Trophoblast cell (in vitro differentiated cells and primary cell): ENCODE results near the gene BCL2L2.

Source experiments
- DNase-seq, 2 donors: peaks; one replicate each; pipeline ENCODE4 v3.0.0-alpha.2; 2016
- H2AFZ ChIP-seq: 2 replicates; pipeline ENCODE4 v1.6.1; 2013; ENCODE audit warnings: low read length, moderate library complexity, mild to moderate bottlenecking; ENCODE audit not compliant: insufficient read depth, poor library complexity
- H2AK5ac ChIP-seq: 2 replicates; pipeline ENCODE4 v1.6.1; 2013; ENCODE audit warnings: mild to moderate bottlenecking, low read length
- H2BK120ac ChIP-seq: 2 replicates; pipeline ENCODE4 v1.6.1; 2013; ENCODE audit warnings: low read length, mild to moderate bottlenecking, moderate library complexity; ENCODE audit not compliant: insufficient read depth, poor library complexity
- H2BK12ac ChIP-seq: 2 replicates; pipeline ENCODE4 v1.6.1; 2013; ENCODE audit warnings: mild to moderate bottlenecking, low read length, moderate library complexity
- H2BK5ac ChIP-seq: 2 replicates; pipeline ENCODE4 v1.6.1; 2013; ENCODE audit warnings: low read length, low read depth, moderate library complexity, mild to moderate bottlenecking; ENCODE audit not compliant: poor library complexity
- H3K14ac ChIP-seq: 2 replicates; pipeline ENCODE4 v1.6.1; 2013; ENCODE audit warnings: mild to moderate bottlenecking, low read length
- H3K18ac ChIP-seq: 2 replicates; pipeline ENCODE4 v1.6.1; 2013; ENCODE audit warnings: mild to moderate bottlenecking, low read length
- H3K23ac ChIP-seq: 2 replicates; pipeline ENCODE4 v1.6.1; 2013; ENCODE audit warnings: low read length
- H3K27ac ChIP-seq: 2 replicates; pipeline ENCODE4 v1.5.1; 2013; ENCODE audit warnings: low read depth, mild to moderate bottlenecking, inconsistent platforms, low read length, moderate library complexity
- H3K27me3 ChIP-seq: 2 replicates; pipeline ENCODE4 v1.6.1; 2013; ENCODE audit warnings: inconsistent platforms, mild to moderate bottlenecking, low read length, moderate library complexity; ENCODE audit not compliant: insufficient read depth
- H3K36me3 ChIP-seq, 2 experiments: 1 replicate in 1 of 2; 2 replicates in 1 of 2; pipeline ENCODE4 v1.6.1; 2013; ENCODE audit warnings: low read length in 2 of 2, mild to moderate bottlenecking in 2 of 2, moderate library complexity in 1 of 2; ENCODE audit not compliant: insufficient read depth in 2 of 2, control insufficient read depth in 1 of 2
- H3K4ac ChIP-seq: 2 replicates; pipeline ENCODE4 v1.6.1; 2013; ENCODE audit warnings: low read depth, mild to moderate bottlenecking, low read length, moderate library complexity
- H3K4me1 ChIP-seq, 2 experiments: 1 replicate in 1 of 2; 2 replicates in 1 of 2; pipeline ENCODE4 v1.6.1; 2013; ENCODE audit warnings: low read length in 2 of 2, mild to moderate bottlenecking in 2 of 2, moderate library complexity in 1 of 2; ENCODE audit not compliant: insufficient read depth in 2 of 2, control insufficient read depth in 1 of 2
- H3K4me2 ChIP-seq: 2 replicates; pipeline ENCODE4 v1.6.1; 2013; ENCODE audit warnings: inconsistent platforms, mild to moderate bottlenecking, low read length, moderate library complexity
- H3K4me3 ChIP-seq: 2 replicates; pipeline ENCODE4 v1.5.1; 2013; ENCODE audit warnings: mild to moderate bottlenecking, low read depth, low read length, inconsistent platforms
- H3K79me1 ChIP-seq: one replicate; pipeline ENCODE4 v1.6.1; 2013; ENCODE audit warnings: low read length
- H3K79me2 ChIP-seq: 2 replicates; pipeline ENCODE4 v1.6.1; 2013; ENCODE audit warnings: low read length, mild to moderate bottlenecking; ENCODE audit not compliant: control insufficient read depth, insufficient read depth, poor library complexity
- H3K9ac ChIP-seq: 2 replicates; pipeline ENCODE4 v1.6.1; 2013; ENCODE audit warnings: mild to moderate bottlenecking, low read length
- H3K9me3 ChIP-seq: 2 replicates; pipeline ENCODE4 v1.6.1; 2013; ENCODE audit warnings: low read depth, mild to moderate bottlenecking, control low read depth, inconsistent platforms, low read length; ENCODE audit not compliant: insufficient read depth
- H4K12ac ChIP-seq: 2 replicates; pipeline ENCODE4 v1.6.1; 2013; ENCODE audit warnings: low read depth, mild to moderate bottlenecking, low read length, moderate library complexity
- H4K8ac ChIP-seq: 2 replicates; pipeline ENCODE4 v1.6.1; 2013; ENCODE audit warnings: low read depth, mild to moderate bottlenecking, low read length, moderate library complexity
- H4K91ac ChIP-seq: one replicate; pipeline ENCODE4 v1.6.1; 2013; ENCODE audit warnings: low read depth, mild to moderate bottlenecking, low read length, moderate library complexity
- WGBS: extraction: QIAGEN DNeasy Blood & Tissue Kit; methylation state at CpG from one replicate; pipeline ENCODE4 v1.1.7; 2013; ENCODE audit warnings: missing lambda C conversion rate; ENCODE audit not compliant: insufficient read length, insufficient coverage; ENCODE audit errors: extremely low coverage; 5-methylcytosine and 5-hydroxymethylcytosine counted together

Gene BCL2L2

DNA sequence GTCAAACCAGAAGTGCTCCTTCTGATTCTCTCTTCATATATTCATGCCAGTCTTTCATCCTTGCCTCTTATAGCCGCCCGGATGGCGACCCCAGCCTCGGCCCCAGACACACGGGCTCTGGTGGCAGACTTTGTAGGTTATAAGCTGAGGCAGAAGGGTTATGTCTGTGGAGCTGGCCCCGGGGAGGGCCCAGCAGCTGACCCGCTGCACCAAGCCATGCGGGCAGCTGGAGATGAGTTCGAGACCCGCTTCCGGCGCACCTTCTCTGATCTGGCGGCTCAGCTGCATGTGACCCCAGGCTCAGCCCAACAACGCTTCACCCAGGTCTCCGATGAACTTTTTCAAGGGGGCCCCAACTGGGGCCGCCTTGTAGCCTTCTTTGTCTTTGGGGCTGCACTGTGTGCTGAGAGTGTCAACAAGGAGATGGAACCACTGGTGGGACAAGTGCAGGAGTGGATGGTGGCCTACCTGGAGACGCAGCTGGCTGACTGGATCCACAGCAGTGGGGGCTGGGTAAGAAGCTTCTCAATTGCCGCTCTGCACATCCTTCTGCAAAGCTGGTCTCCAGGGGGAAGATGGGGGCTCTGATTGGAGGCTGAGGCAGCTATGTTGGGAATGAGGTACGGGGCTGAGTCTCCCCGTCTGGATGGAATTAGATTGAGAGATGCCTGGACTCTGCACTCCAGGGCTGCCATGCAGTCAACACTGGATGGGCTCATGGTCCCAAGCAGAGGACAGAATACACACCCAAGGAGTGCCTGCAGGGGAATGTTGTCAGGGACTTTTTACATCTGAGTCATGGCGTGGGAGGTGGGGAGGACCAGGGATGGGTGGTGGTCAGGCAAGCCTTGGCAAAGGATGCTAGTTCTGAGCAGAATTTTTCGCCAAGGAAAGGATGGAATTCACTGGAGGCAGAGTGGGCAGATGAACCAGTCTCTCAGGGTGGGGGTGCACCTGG lies 1.3 kb downstream of the BCL2L2 start:
- peak; percentile 19 to 30 for DNase-seq
- Histone ChIP-seq H3K4me2 (peak overlapping the region; percentile 74), H3K27me3 (no peaks in the 10 kb centered on the region), H2BK120ac (no peak overlapping the region), H3K27ac (no peak overlapping the region), H3K79me2 (peaks cover 13% of the 10 kb centered on the region), H3K4me3 (no peak overlapping the region), H3K4me1 (peaks cover 10 to 11% of the 10 kb centered on the region in 2 experiments), H4K12ac (peak overlapping the region; percentile 47), H3K9ac (no peak overlapping the region), H3K36me3 (peaks cover 26 to 29% of the 10 kb centered on the region in 2 experiments), H3K18ac (no peak overlapping the region), H3K4ac (peak overlapping the region; percentile 81), H2AK5ac (peak overlapping the region; percentile 55), H3K23ac (no peak overlapping the region), H2AFZ (no peak overlapping the region), H3K79me1 (peaks cover 9% of the 10 kb centered on the region), H2BK12ac (peak overlapping the region; percentile 22), H4K91ac (no peak overlapping the region), H2BK5ac (no peak overlapping the region), H4K8ac (peak overlapping the region; percentile 40), H3K9me3 (no peaks in the 10 kb centered on the region), H3K14ac (peak overlapping the region; percentile 11)
- WGBS, result no CpG with 5 or more reads among the region's 22 CpGs

DNA sequence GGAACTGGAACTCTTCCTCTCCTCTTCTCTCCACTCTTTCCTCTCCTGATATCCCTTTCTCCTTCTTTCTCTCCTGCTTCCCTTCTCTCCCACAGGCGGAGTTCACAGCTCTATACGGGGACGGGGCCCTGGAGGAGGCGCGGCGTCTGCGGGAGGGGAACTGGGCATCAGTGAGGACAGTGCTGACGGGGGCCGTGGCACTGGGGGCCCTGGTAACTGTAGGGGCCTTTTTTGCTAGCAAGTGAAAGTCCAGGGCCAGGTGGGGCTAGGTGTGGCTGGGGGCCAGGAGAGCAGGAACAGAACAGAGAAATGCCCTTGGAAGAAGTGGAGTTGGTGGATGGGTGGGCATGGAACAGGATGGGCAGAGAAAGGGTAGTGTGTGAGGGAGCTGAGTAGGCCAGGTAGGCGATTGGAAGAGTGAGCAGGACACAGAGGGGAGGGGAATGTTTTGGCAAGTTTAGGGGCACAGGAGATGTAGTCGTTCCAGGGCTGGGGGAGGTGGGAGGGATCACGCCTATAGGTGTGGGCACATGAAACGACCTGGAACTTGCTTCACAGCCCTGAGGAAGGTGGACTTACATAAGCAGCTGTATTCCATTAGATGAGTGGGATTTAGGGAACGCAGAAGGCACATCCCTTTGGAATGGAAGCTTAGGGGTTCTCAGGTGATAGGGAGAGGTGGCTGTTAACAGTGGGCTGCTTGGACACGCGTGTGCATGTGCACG lies 2.2 kb downstream of the BCL2L2 start:
- H2BK5ac ChIP-seq, result no peak overlapping the region
- H3K4me3 ChIP-seq, result no peak overlapping the region
- DNase-seq, result no peak
- no peak overlapping the region for H3K4me2 ChIP-seq
- H3K14ac ChIP-seq, result no peak overlapping the region
- H2AFZ ChIP-seq, result peak overlapping the region; percentile 11
- no peak overlapping the region for H2BK120ac ChIP-seq
- H3K27me3 ChIP-seq, result no peaks in the 10 kb centered on the region
- H3K27ac ChIP-seq, result no peak overlapping the region
- no CpG with 5 or more reads among the region's 17 CpGs for WGBS
- no peak overlapping the region for H3K23ac ChIP-seq
- H2BK12ac ChIP-seq, result no peak overlapping the region
- H3K79me1 ChIP-seq, result peaks cover 9% of the 10 kb centered on the region
- peaks cover 10 to 11% of the 10 kb centered on the region in 2 experiments for H3K4me1 ChIP-seq
- H4K8ac ChIP-seq, result no peak overlapping the region
- no peak overlapping the region for H3K9ac ChIP-seq
- H3K9me3 ChIP-seq, result no peaks in the 10 kb centered on the region
- no peak overlapping the region for H4K91ac ChIP-seq
- H3K18ac ChIP-seq, result no peak overlapping the region
- no peak overlapping the region for H2AK5ac ChIP-seq
- H4K12ac ChIP-seq, result no peak overlapping the region
- peaks cover 26 to 29% of the 10 kb centered on the region in 2 experiments for H3K36me3 ChIP-seq
- H3K4ac ChIP-seq, result peak overlapping the region; percentile 27
- H3K79me2 ChIP-seq, result peaks cover 13% of the 10 kb centered on the region

DNA sequence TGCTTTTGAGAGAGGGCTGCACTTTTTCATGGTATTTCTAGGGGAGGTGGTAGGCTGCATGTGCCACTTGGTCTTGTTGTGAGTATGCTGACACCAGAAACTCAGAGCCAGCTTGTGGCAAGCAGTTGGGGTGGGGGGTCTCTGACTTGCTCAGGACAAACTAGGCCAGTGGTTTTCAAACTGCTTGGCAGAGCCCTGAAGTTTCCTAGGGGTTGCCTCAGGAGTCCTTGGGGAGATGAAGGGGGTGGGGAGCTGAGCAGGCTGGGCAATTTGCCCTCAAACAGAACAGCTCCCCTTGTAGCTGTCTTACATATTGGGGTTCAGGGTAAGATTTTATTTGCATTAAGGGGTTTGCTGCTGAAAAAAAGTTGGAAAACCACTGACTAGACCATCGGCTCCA lies 3.9 kb downstream of the BCL2L2 start:
- Histone ChIP-seq H2AK5ac (no peak overlapping the region), H3K9ac (no peak overlapping the region), H4K8ac (no peak overlapping the region), H3K27me3 (no peaks in the 10 kb centered on the region), H3K4me1 (peaks cover 10 to 11% of the 10 kb centered on the region in 2 experiments), H3K4ac (no peak overlapping the region), H4K91ac (no peak overlapping the region), H3K4me2 (no peak overlapping the region), H3K79me1 (peaks cover 9% of the 10 kb centered on the region), H3K79me2 (peaks cover 13% of the 10 kb centered on the region), H3K18ac (no peak overlapping the region), H3K14ac (no peak overlapping the region), H2AFZ (no peak overlapping the region), H4K12ac (no peak overlapping the region), H2BK120ac (no peak overlapping the region), H3K9me3 (no peaks in the 10 kb centered on the region), H2BK5ac (no peak overlapping the region), H2BK12ac (no peak overlapping the region), H3K4me3 (no peak overlapping the region), H3K36me3 (peaks cover 26 to 31% of the 10 kb centered on the region in 2 experiments), H3K23ac (no peak overlapping the region), H3K27ac (no peak overlapping the region)
- no peak for DNase-seq
- no CpG with 5 or more reads among the region's 1 CpG for WGBS

DNA sequence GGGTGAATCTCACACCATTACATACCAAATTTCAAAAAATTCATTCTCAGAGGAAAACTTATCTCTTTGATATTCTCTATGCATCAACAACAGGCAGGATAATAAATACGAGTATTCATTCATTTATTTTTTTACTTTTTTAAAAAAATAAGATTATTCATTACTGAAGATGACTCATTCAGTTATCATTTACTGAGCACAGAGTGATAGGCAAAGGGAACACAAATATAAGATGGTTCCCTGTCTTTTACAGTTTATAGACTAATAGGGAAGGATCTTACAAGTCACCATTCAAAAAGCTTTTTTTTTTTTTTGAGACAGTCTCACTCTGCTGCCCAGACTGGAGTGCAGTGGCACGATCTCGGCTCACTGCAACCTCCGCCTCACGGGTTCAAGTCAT lies 9.7 kb downstream of the BCL2L2 start:
- Histone ChIP-seq H3K14ac (no peak overlapping the region), H3K9me3 (no peaks in the 10 kb centered on the region), H4K91ac (no peak overlapping the region), H3K79me2 (no peaks in the 10 kb centered on the region), H3K27ac (no peak overlapping the region), H3K18ac (no peak overlapping the region), H4K12ac (no peak overlapping the region), H3K79me1 (peaks cover 5% of the 10 kb centered on the region), H3K4me1 (peaks cover 4 to 6% of the 10 kb centered on the region in 2 experiments), H2BK120ac (no peak overlapping the region), H2BK5ac (no peak overlapping the region), H3K4me3 (no peak overlapping the region), H3K4ac (no peak overlapping the region), H3K27me3 (no peaks in the 10 kb centered on the region), H3K9ac (no peak overlapping the region), H2BK12ac (no peak overlapping the region), H3K4me2 (no peak overlapping the region), H3K23ac (no peak overlapping the region), H2AK5ac (no peak overlapping the region), H2AFZ (no peak overlapping the region), H3K36me3 (peaks cover 6 to 12% of the 10 kb centered on the region in 2 experiments), H4K8ac (no peak overlapping the region)
- no CpG with 5 or more reads among the region's 5 CpGs for WGBS
- DNase-seq, result no peak
